A673 (cell line): ENCODE results near the gene RBFOX2. TPM values are rescaled to one million over a fixed set of nuclear protein-coding genes. Genes with fewer than 3 reads are reported as not detected.
A peak's percentile ranks its signal among the peaks of the same experiment; 100 is the strongest.

Experiments used
- BruUV-seq: library from RNA; stranded (reverse); fragments of 400-500 nt; replicated peaks from 2 replicates; lab custom pipeline; 2021; lab: Mats Ljungman, UMichigan
- CTCF ChIA-PET: fragments of 300-600 bp; sonication (Branson Sonifier 250); formaldehyde crosslinking; loops from one replicate; lab custom pipeline; 2022; ENCODE audit warnings: antibody characterized with exemption; lab: Charles Lee
- POLR2A ChIA-PET: fragments of 300-600 bp; sonication (Branson Sonifier 250); formaldehyde crosslinking; loops from one replicate; lab custom pipeline; 2022; ENCODE audit warnings: antibody characterized with exemption; ENCODE audit not compliant: low non-redundant PET; lab: Charles Lee
- DNase-seq: peaks from one replicate; pipeline ENCODE4 v3.0.0-alpha.2; 2015; ENCODE audit warnings: low spot score
- H3K27ac ChIP-seq: fragments of 200-600 bp; sonication (generic); 2 replicates; pipeline ENCODE4 v1.5.1; 2016; ENCODE audit warnings: mixed run types, low read depth, mild to moderate bottlenecking, mixed read lengths, antibody characterized with exemption, low read length; ENCODE audit not compliant: poor library complexity, severe bottlenecking
- H3K27me3 ChIP-seq: fragments of 200-600 bp; sonication (generic); replicated peaks from 2 replicates; pipeline ENCODE4 v1.6.1; 2017; ENCODE audit warnings: mixed run types, low read depth, mild to moderate bottlenecking, mixed read lengths, antibody characterized with exemption, low read length; ENCODE audit not compliant: insufficient read depth, poor library complexity
- H3K36me3 ChIP-seq: fragments of 200-600 bp; sonication (generic); 2 replicates; pipeline ENCODE4 v1.6.1; 2016; ENCODE audit warnings: mixed run types, mild to moderate bottlenecking, mixed read lengths, antibody characterized with exemption, low read length; ENCODE audit not compliant: insufficient read depth, poor library complexity, severe bottlenecking
- H3K4me1 ChIP-seq: fragments of 200-600 bp; sonication (generic); 2 replicates; pipeline ENCODE4 v1.6.1; 2017; ENCODE audit warnings: mixed run types, mild to moderate bottlenecking, mixed read lengths, antibody characterized with exemption, low read length; ENCODE audit not compliant: insufficient read depth, poor library complexity, severe bottlenecking
- H3K4me3 ChIP-seq: fragments of 200-600 bp; sonication (generic); 2 replicates; pipeline ENCODE4 v1.5.1; 2016; ENCODE audit warnings: low read depth, mixed run types, mild to moderate bottlenecking, mixed read lengths, low read length; ENCODE audit not compliant: poor library complexity, severe bottlenecking
- H3K9me3 ChIP-seq: fragments of 200-600 bp; sonication (generic); 2 replicates; pipeline ENCODE4 v1.6.1; 2016; ENCODE audit warnings: mixed run types, low read depth, mild to moderate bottlenecking, mixed read lengths, antibody characterized with exemption, low read length; ENCODE audit not compliant: poor library complexity, severe bottlenecking
- CTCF ChIP-seq: fragments of 300-800, 200-600 bp; sonication (generic); conservative IDR thresholded peaks from 2 replicates; pipeline ENCODE4 v1.5.1; 2017; ENCODE audit warnings: low read depth, mild to moderate bottlenecking, antibody characterized with exemption, low read length, moderate library complexity, mixed read lengths
- EZH2 ChIP-seq: fragments of 200-600 bp; sonication (generic); IDR thresholded peaks from 2 replicates; pipeline ENCODE4 v1.6.1; 2017; ENCODE audit warnings: borderline replicate concordance, low read depth, mild to moderate bottlenecking, mixed read lengths, antibody characterized with exemption, low read length; ENCODE audit not compliant: poor library complexity, severe bottlenecking
- intact Hi-C: fragments of 100-400 bp; cut with micrococcal nuclease; formaldehyde crosslinking; loops from one replicate; pipeline ENCODE4 v1.10.0; 2022; ENCODE audit not compliant: unreplicated experiment
- total RNA-seq: library from RNA; stranded (reverse); gene quantifications from 2 replicates; pipeline ENCODE4 v1.2.3, GENCODE V29; 2021

RBFOX2 gene
- total RNA-seq, 1 experiment from 2014 or later = 142 TPM

DNA sequence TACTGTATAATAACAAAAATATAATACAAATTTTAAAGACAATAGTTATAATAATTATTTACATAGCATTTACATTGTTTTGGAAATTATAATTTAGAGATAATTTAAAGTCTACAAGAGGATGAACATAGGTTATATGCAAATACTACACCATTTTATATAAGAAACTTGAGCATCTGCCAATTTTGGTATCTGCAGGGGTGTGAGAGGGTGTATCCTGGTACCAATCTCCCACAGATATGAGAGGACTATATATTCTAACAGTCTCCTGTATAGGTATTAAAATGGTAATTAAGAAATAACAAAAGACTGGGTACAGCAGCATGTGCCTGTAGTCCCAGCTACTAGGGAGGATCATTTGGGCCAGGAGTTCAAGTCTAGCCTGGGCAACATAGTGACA, 176.5 kb downstream of the RBFOX2 start:
- no peak overlapping the region for H3K27ac ChIP-seq
- ChIA-PET POLR2A (no interaction called here), CTCF (no interaction called here)
- TF ChIP-seq CTCF (no peak), EZH2 (no peak)
- intact Hi-C loops = no loop called here
- no peaks in the 10 kb centered on the region for H3K36me3 ChIP-seq
- no peaks in the 10 kb centered on the region for H3K27me3 ChIP-seq
- no peak overlapping the region for H3K4me3 ChIP-seq
- H3K9me3 ChIP-seq = no peaks in the 10 kb centered on the region
- no peak for DNase-seq
- BruUV-seq = no TSS peak
- H3K4me1 ChIP-seq = peaks cover 49% of the 10 kb centered on the region

- Histone ChIP-seq H3K4me3 (no peak overlapping the region), H3K36me3 (no peaks in the 10 kb centered on the region), H3K9me3 (no peaks in the 10 kb centered on the region), H3K27me3 (no peaks in the 10 kb centered on the region), H3K27ac (peak overlapping the region; percentile 69), H3K4me1 (peaks cover 50% of the 10 kb centered on the region)
- POLR2A ChIA-PET = no interaction called here
- TF ChIP-seq EZH2 (no peak), CTCF (no peak)
- no peak for DNase-seq
- CTCF ChIA-PET = no interaction called here
- no TSS peak for BruUV-seq
- intact Hi-C loops = no loop called here
Measured at GRCh38 chr22:35850831-35851230, 177.8 kb downstream of the RBFOX2 start.

DNA sequence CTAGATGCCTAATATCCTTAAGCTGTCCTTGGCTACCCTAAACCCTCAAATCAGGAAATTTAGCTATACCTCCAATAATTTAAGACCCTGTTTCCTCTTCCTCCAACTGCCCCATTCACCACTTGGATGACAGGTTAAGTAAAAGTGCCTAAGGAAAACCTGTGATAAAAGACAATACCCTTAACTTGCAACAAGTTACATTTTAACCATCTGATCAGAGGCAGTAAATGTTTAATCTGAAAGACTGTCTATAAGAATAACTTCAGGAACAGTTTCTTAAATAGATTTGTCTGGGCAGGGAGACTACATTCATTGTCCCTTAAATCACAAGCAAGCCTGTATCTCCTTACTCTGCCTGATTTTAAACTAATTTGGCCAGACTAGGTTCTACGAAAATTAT, 181.8 kb downstream of the RBFOX2 start:
- intact Hi-C loops = no loop called here
- POLR2A ChIA-PET = no interaction called here
- H3K27ac ChIP-seq = no peak overlapping the region
- peaks cover 68% of the 10 kb centered on the region for H3K4me1 ChIP-seq
- no peaks in the 10 kb centered on the region for H3K36me3 ChIP-seq
- H3K27me3 ChIP-seq = no peaks in the 10 kb centered on the region
- CTCF ChIA-PET = interaction anchor here (0.6 kb wide), 1 partner anchor 33 kb away, joined by 3 read pairs; no protein-coding TSS in a partner anchor
- no TSS peak for BruUV-seq
- TF ChIP-seq EZH2 = no peak
- no peak for TF ChIP-seq CTCF
- DNase-seq = no peak
- no peaks in the 10 kb centered on the region for H3K9me3 ChIP-seq
- H3K4me3 ChIP-seq = no peak overlapping the region
